Measurements from ENCODE around the gene CEMP1. TPM values are rescaled to one million over a fixed set of nuclear protein-coding genes. Genes with fewer than 3 reads are reported as not detected.

The CEMP1 gene
- total RNA-seq, 1 donor from 2014 or later = 0.62 TPM

DNA sequence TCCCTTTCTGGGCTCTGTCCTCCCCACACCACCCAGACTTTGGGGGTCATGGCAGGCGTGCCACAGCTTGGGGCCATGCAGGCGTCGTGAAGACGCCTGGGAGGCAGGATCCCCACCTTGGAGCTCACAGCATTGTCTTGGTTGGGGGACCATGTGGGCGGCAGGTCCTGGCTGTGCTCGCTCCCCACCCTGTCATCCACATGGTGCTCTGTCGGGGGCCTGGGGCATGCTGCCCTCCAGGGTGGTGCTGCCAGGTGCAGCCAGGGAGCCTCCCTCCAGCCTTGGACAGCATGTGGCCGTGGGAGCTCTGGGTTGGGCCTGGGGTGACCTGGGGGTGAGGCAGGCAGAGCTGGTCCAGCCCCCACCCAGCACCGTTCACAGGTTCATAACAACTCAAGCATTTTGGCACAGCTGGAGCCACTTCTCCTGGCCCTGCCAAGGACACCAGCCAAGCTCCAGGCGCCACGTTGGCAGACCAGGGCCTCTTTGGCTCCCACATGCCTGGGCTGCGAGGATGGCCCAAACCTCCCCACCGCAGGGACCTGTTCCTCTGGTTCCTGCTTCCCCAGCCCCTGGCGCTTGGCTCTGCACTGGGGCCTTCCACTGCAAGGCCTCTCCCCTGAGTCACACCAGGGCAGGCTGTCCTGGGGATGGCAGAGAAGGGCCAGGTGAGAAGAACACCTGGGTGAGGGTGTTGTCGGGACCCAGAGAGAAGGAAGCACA, 32.5 kb downstream of the CEMP1 start:
- H3K27ac Mint-ChIP-seq = no peak overlapping the region
- TF ChIP-seq, protein P1, sequence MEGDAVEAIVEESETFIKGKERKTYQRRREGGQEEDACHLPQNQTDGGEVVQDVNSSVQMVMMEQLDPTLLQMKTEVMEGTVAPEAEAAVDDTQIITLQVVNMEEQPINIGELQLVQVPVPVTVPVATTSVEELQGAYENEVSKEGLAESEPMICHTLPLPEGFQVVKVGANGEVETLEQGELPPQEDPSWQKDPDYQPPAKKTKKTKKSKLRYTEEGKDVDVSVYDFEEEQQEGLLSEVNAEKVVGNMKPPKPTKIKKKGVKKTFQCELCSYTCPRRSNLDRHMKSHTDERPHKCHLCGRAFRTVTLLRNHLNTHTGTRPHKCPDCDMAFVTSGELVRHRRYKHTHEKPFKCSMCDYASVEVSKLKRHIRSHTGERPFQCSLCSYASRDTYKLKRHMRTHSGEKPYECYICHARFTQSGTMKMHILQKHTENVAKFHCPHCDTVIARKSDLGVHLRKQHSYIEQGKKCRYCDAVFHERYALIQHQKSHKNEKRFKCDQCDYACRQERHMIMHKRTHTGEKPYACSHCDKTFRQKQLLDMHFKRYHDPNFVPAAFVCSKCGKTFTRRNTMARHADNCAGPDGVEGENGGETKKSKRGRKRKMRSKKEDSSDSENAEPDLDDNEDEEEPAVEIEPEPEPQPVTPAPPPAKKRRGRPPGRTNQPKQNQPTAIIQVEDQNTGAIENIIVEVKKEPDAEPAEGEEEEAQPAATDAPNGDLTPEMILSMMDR (IDR thresholded peaks at IDR 0.05; ENCODE audit: unreplicated experiment) = no peak
- peaks cover 1% of the 10 kb centered on the region for H3K36me3 Mint-ChIP-seq (ENCODE audit: insufficient read depth)
- DNase-seq (ENCODE audit: low spot score, unreplicated experiment) = no peak
- no peaks in the 10 kb centered on the region for H3K27me3 Mint-ChIP-seq
- H3K9me3 Mint-ChIP-seq (ENCODE audit: low read depth) = no peaks in the 10 kb centered on the region
- H3K4me1 Mint-ChIP-seq (ENCODE audit: low read depth) = no peaks in the 10 kb centered on the region
- no peak overlapping the region for H3K4me3 Mint-ChIP-seq (ENCODE audit: low read depth)

DNA sequence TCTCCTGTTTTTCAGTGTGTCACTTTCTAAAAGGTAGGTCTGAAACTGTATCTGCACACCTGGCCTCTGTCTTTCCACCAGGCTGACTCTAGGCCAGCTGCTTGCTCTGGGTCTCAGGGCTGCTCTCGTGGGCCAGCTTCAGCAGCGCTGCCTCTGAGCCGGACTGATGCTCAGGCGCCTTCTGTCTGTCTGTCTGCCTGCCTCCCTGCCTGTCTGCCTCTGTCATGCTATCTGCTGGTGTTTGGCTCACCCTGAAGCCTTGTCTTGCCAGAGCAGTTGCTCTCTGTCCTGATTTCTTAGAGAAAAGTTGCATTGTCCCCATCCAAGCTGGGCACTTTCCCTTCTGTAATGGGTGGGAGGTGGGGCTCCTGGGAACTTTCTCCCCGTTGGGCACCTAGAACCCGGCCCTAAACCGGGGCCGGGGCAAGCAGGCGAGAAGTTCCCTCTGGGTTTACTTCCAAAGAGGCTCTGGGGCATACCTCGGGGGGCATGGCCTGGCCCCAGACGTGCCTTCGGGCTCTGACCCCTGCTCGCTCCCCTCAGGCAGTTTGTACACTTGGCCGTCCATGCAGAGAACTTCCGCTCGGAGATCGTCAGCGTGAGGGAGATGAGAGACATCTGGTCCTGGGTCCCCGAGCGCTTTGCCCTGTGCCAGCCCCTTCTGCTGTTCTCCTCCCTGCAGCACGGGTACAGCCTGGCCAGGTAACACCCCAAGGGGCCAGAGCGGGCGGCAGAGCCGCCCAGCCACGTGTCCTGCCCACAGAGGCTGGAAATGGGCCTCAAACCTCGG, 33.3 kb downstream of the CEMP1 start:
- Mint-ChIP-seq H3K4me1 (ENCODE audit: low read depth) (no peaks in the 10 kb centered on the region), H3K36me3 (ENCODE audit: insufficient read depth) (peaks cover 1% of the 10 kb centered on the region), H3K27ac (no peak overlapping the region), H3K4me3 (ENCODE audit: low read depth) (no peak overlapping the region), H3K27me3 (no peaks in the 10 kb centered on the region), H3K9me3 (ENCODE audit: low read depth) (no peaks in the 10 kb centered on the region)
- no peak for DNase-seq (ENCODE audit: low spot score, unreplicated experiment)
- TF ChIP-seq, protein P1 (IDR thresholded peaks at IDR 0.05; ENCODE audit: unreplicated experiment) = no peak

DNA sequence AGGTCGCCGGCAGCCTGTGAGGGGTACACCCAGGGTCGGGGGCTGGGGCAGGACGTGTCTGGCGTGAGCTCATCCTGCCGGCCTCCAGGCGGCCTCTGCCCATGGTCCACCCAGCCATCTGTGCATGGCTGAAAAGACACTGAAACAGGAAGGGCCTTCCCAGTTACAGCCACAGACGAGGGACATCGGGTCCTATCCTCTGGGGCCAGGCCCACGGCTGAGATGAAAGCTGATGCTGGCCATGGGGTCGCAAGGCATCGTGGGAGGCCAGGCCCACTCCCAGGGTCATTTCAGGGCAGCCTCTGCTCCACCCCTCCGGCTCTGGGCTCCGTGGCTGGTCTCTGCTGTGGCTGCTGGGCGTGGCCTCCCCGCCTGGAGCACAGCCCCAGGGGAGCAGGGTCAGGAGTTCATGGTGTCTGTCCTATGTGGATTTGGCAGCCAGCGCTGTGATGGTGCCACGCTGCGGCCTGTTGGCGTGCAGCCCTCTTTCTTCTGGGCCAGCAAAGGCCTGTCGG, 34.0 kb downstream of the CEMP1 start:
- Mint-ChIP-seq H3K9me3 (ENCODE audit: low read depth) (no peaks in the 10 kb centered on the region), H3K4me3 (ENCODE audit: low read depth) (no peak overlapping the region), H3K27ac (no peak overlapping the region), H3K4me1 (ENCODE audit: low read depth) (peaks cover 2% of the 10 kb centered on the region), H3K27me3 (no peaks in the 10 kb centered on the region), H3K36me3 (ENCODE audit: insufficient read depth) (peaks cover 1% of the 10 kb centered on the region)
- TF ChIP-seq, protein P1 (IDR thresholded peaks at IDR 0.05; ENCODE audit: unreplicated experiment) = no peak
- no peak for DNase-seq (ENCODE audit: low spot score, unreplicated experiment)

DNA sequence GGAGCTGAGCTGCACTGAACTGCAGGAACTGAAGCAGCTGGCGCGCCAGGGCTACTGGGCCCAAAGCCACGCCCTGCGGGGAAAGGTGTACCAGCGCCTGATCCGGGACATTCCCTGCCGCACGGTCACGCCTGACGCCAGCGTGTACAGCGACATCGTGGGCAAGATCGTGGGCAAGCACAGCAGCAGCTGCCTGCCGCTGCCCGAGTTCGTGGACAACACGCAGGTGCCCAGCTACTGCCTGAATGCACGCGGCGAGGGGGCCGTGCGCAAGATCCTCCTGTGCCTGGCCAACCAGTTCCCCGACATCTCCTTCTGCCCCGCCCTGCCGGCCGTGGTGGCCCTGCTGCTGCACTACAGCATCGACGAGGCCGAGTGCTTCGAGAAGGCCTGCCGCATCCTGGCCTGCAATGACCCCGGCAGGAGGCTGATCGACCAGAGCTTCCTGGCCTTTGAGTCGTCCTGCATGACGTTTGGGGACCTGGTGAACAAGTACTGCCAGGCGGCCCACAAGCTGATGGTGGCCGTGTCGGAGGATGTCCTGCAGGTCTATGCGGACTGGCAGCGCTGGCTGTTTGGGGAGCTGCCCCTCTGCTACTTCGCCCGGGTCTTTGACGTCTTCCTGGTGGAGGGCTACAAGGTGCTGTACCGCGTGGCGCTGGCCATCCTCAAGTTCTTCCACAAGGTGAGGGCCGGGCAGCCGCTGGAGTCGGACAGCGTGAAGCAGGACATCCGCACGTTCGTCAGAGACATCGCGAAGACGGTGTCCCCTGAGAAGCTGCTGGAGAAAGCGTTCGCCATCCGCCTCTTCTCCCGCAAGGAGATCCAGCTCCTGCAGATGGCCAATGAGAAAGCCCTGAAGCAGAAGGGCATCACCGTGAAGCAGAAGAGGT, 34.7 kb downstream of the CEMP1 start:
- Mint-ChIP-seq H3K9me3 (ENCODE audit: low read depth) (no peaks in the 10 kb centered on the region), H3K4me3 (ENCODE audit: low read depth) (no peak overlapping the region), H3K27me3 (no peaks in the 10 kb centered on the region), H3K4me1 (ENCODE audit: low read depth) (peaks cover 2% of the 10 kb centered on the region), H3K36me3 (ENCODE audit: insufficient read depth) (peaks cover 1% of the 10 kb centered on the region), H3K27ac (no peak overlapping the region)
- no peak for DNase-seq (ENCODE audit: low spot score, unreplicated experiment)
- TF ChIP-seq, protein P1 (IDR thresholded peaks at IDR 0.05; ENCODE audit: unreplicated experiment) = no peak

DNA sequence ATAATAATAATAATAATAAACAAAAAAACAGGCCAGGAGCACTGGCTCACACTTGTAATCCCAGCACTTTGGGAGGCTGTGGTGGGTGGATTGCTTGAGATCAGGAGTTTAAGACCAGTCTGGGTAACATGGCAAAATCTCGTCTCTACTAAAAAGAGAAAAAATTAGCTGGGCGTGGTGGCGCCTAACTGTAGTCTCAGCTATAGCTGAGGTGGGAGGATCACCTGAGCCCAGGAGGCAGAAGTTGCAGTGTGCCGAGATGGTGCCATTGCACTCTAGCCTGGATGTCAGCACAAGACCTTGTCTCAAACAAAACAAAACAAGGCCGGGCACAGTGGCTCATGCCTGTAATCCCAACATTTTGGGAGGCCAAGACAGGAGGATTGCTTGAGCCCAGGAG, 36.2 kb downstream of the CEMP1 start:
- no peaks in the 10 kb centered on the region for H3K27me3 Mint-ChIP-seq
- H3K4me3 Mint-ChIP-seq (ENCODE audit: low read depth) = no peak overlapping the region
- TF ChIP-seq, protein P1 (IDR thresholded peaks at IDR 0.05; ENCODE audit: unreplicated experiment) = no peak
- H3K36me3 Mint-ChIP-seq (ENCODE audit: insufficient read depth) = peaks cover 1% of the 10 kb centered on the region
- no peak for DNase-seq (ENCODE audit: low spot score, unreplicated experiment)
- no peak overlapping the region for H3K27ac Mint-ChIP-seq
- peaks cover 2% of the 10 kb centered on the region for H3K4me1 Mint-ChIP-seq (ENCODE audit: low read depth)
- no peaks in the 10 kb centered on the region for H3K9me3 Mint-ChIP-seq (ENCODE audit: low read depth)

Measured in progenitor cell of endocrine pancreas (in vitro differentiated cells).